Measurements from ENCODE around the gene TMEM30A.

DNA sequence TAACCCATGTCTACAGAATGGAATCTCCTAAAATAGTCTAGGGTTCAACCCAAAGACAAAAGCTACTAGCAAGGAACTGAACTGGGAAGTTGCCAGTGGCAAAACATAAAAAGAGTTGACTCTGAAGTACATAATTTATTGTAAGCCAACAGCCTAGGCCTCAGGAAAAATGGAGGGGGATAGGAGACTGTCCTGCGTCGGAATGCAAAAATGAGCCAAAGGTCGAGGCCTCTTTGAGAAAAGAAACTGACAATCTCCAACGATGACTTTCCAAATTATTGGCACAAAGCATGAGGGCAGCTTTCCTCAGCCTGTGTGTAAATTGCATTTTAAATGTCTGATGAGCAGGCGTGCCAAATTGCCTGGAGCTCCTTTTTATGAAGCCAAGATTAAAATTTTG, 80.9 kb downstream of the TMEM30A start:
- TF ChIP-seq CTCF (IDR thresholded peaks at IDR 0.05): no peak
- TF ChIP-seq POLR2A (IDR thresholded peaks at IDR 0.05): no peak
